HUES64 (cell line): ENCODE results near the gene VEGFA.

Source experiments
- H3K27ac ChIP-seq: 2 replicates; pipeline ENCODE4 v1.7.0; 2013; ENCODE audit warnings: low read depth, low read length, inconsistent platforms
- H3K27me3 ChIP-seq: 2 replicates; pipeline ENCODE4 v1.6.1; 2013; ENCODE audit warnings: mild to moderate bottlenecking, low read length; ENCODE audit not compliant: insufficient read depth
- H3K36me3 ChIP-seq: 2 replicates; pipeline ENCODE4 v1.6.1; 2013; ENCODE audit warnings: mild to moderate bottlenecking, low read length; ENCODE audit not compliant: insufficient read depth
- H3K4me1 ChIP-seq: 2 replicates; pipeline ENCODE4 v1.6.1; 2013; ENCODE audit warnings: mild to moderate bottlenecking, low read length, moderate library complexity; ENCODE audit not compliant: insufficient read depth
- H3K4me3 ChIP-seq: 2 replicates; pipeline ENCODE4 v1.5.1; 2013; ENCODE audit warnings: mild to moderate bottlenecking, low read length, moderate library complexity
- H3K9ac ChIP-seq: 2 replicates; pipeline ENCODE4 v1.6.1; 2013; ENCODE audit warnings: mild to moderate bottlenecking, low read depth, low read length
- H3K9me3 ChIP-seq: 2 replicates; pipeline ENCODE4 v1.6.1; 2013; ENCODE audit warnings: low read depth, low read length; ENCODE audit not compliant: insufficient read depth
- WGBS: fragments of 150-250, 120-280 bp; methylation state at CpG from one replicate; pipeline ENCODE4 v1.1.7; 2013; ENCODE audit warnings: missing lambda C conversion rate; 5-methylcytosine and 5-hydroxymethylcytosine counted together

The VEGFA gene

DNA sequence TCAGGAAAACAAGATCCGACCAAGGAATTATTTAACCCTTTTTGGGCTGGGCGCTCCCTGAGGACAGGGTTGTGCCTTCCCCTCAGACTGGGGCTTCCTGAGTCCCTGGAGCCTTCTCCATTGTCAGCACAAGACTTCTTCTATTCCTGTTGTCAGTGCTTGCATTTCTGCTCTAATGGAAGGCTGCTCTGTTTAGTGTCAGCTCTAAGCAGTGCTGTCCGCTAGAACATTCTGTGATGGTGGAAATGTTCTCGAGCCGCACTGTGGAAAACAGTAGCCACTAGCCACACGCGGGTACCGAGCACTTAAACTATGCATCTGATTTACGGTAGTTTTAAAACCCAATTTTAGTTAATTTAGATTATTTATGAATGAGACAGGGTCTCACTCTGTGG, 64.0 kb downstream of the VEGFA start:
- 90% methylated on average over 9 of the region's 9 CpGs for WGBS
- H3K9ac ChIP-seq = no peak overlapping the region
- H3K27me3 ChIP-seq = no peaks in the 10 kb centered on the region
- H3K4me3 ChIP-seq = no peak overlapping the region
- H3K4me1 ChIP-seq = 0 out of 2 replicates have a peak, but pooled peaks cover 3% of the 10 kb centered on the region
- H3K9me3 ChIP-seq = no peaks in the 10 kb centered on the region
- no peaks in the 10 kb centered on the region for H3K36me3 ChIP-seq
- no peak overlapping the region for H3K27ac ChIP-seq

DNA sequence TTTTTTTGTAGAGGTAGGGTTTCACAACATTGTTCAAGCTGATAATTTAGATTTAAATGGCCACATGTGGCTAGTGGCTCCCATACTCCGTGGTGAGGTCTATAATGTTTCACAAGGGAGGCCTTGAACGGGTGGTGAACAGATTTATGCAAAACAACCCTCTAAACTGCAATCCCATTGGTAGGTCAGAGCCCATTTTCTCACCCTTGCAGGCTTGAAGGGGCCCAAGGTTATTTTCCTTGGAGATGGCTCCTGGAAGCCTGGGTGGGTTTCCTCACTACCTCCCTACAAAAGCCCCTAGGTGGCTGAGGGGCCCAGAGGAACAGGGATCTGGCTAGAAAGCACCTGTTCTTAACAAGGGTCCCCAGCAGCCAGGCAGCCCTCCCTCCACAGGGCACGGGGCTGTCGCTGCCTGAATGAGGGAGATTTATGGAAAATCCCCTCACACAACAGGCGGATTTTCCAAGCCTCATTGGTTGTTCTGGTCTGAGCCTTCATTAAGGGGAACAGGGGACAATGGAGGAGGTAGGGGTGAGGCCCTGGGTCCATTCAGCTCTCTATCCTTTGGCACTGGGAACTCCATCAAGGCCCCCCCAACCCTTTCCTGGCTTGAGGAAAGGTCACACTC, 64.6 kb downstream of the VEGFA start:
- H3K36me3 ChIP-seq = no peaks in the 10 kb centered on the region
- 62% methylated on average over 4 of the region's 5 CpGs for WGBS
- 0 out of 2 replicates have a peak, but pooled peaks cover 3% of the 10 kb centered on the region for H3K4me1 ChIP-seq
- H3K27ac ChIP-seq = no peak overlapping the region
- H3K4me3 ChIP-seq = no peak overlapping the region
- no peaks in the 10 kb centered on the region for H3K27me3 ChIP-seq
- H3K9me3 ChIP-seq = no peaks in the 10 kb centered on the region
- no peak overlapping the region for H3K9ac ChIP-seq

DNA sequence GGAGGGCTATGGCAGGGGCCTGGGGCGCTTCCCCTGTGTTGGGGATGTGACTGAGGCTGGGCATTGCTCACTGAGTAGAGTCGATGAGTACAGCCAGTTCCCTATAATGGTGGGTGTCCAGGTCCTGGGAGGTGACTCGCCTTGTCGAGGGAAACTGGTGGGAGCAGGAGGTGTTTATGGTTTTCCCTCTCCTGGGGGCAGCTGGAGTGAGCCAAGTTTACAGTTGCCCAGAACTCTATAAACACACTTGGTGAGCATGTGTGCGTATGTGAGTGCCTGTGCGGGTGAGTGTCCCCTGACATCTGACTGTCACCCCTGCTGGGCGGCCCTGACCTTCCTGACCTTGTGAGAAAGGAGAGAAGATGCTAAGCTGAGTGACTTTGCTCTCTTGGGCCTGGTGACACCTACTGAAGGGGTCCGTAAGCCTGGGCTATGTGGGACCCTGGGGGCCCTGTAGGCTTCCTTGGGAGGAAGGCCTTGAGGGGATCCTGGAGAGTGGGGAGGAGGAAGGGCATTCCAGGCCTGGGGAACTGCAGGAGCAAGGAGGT, 65.9 kb downstream of the VEGFA start:
- Histone ChIP-seq H3K4me3 (no peak overlapping the region), H3K27me3 (no peaks in the 10 kb centered on the region), H3K9ac (no peak overlapping the region), H3K27ac (no peak overlapping the region), H3K9me3 (no peaks in the 10 kb centered on the region), H3K4me1 (0 out of 2 replicates have a peak, but pooled peaks cover 3% of the 10 kb centered on the region), H3K36me3 (no peaks in the 10 kb centered on the region)
- 81% methylated on average over 8 of the region's 8 CpGs for whole genome bisulfite sequencing
